Stimulated activated CD4-positive, alpha-beta T cell treated with anti-CD3 and anti-CD28 coated beads, Interleukin-15, amount 100 ng/mL, for 24 hours (primary cell): ENCODE results near the gene GPR3.
A peak's percentile ranks its signal among the peaks of the same experiment; 100 is the strongest.
"Not testable (repeated sequence)": the region's sequence is repeated elsewhere in the genome, so short reads cannot be mapped to it uniquely, and the experiment has no call there.

Source experiments
- DNase-seq: peaks from one replicate; pipeline ENCODE4 v3.0.0-alpha.2; 2020

The GPR3 gene

GRCh38 chr1:27402349-27402754, 9.9 kb downstream of the GPR3 start:
- no peak for DNase-seq

- peak; percentile 26 for DNase-seq
Measured at GRCh38 chr1:27403065-27403726, 10.8 kb downstream of the GPR3 start.

- DNase-seq = no peak
Measured at GRCh38 chr1:27403931-27404330, 11.5 kb downstream of the GPR3 start.

GRCh38 chr1:27405074-27405473, 12.7 kb downstream of the GPR3 start:
- no peak for DNase-seq

- DNase-seq = not testable (repeated sequence)
Measured at GRCh38 chr1:27405598-27406361, 13.4 kb downstream of the GPR3 start.

- no peak for DNase-seq
Measured at GRCh38 chr1:27406362-27406680, 13.9 kb downstream of the GPR3 start.

GRCh38 chr1:27406791-27407190, 14.4 kb downstream of the GPR3 start:
- not testable (repeated sequence) for DNase-seq

- DNase-seq = no peak
Measured at GRCh38 chr1:27408151-27408550, 15.7 kb downstream of the GPR3 start.

- no peak for DNase-seq
Measured at GRCh38 chr1:27409669-27410068, 17.2 kb downstream of the GPR3 start.

- DNase-seq = no peak
Measured at GRCh38 chr1:27410709-27411108, 18.3 kb downstream of the GPR3 start.

GRCh38 chr1:27412502-27412901, 20.1 kb downstream of the GPR3 start:
- DNase-seq = no peak

GRCh38 chr1:27413004-27413403, 20.6 kb downstream of the GPR3 start:
- no peak for DNase-seq

GRCh38 chr1:27414091-27414490, 21.7 kb downstream of the GPR3 start:
- DNase-seq = no peak

GRCh38 chr1:27416387-27417111, 24.1 kb downstream of the GPR3 start:
- peak; percentile 67 for DNase-seq

GRCh38 chr1:27417713-27418112, 25.3 kb downstream of the GPR3 start:
- no peak for DNase-seq

- DNase-seq = peak; percentile 78
Measured at GRCh38 chr1:27418326-27419185, 26.1 kb downstream of the GPR3 start.

- no peak for DNase-seq
Measured at GRCh38 chr1:27423709-27424108, 31.3 kb downstream of the GPR3 start.

GRCh38 chr1:27427329-27427728, 34.9 kb downstream of the GPR3 start:
- no peak for DNase-seq

- DNase-seq = no peak
Measured at GRCh38 chr1:27427816-27428315, 35.4 kb downstream of the GPR3 start.

- DNase-seq = peak; percentile 49
Measured at GRCh38 chr1:27428316-27429028, 36.0 kb downstream of the GPR3 start.

- DNase-seq = no peak
Measured at GRCh38 chr1:27429029-27429425, 36.6 kb downstream of the GPR3 start.
